GM21825 (cell line): ENCODE measurements around the gene LRRC34.

Experiments used
- ATAC-seq: cut with Tn5 transposase; IDR thresholded peaks from one replicate; pipeline ENCODE4 v1.9.1; 2021; ENCODE audit warnings: mild to moderate bottlenecking, moderate library complexity; ENCODE audit not compliant: unreplicated experiment

Gene LRRC34

DNA sequence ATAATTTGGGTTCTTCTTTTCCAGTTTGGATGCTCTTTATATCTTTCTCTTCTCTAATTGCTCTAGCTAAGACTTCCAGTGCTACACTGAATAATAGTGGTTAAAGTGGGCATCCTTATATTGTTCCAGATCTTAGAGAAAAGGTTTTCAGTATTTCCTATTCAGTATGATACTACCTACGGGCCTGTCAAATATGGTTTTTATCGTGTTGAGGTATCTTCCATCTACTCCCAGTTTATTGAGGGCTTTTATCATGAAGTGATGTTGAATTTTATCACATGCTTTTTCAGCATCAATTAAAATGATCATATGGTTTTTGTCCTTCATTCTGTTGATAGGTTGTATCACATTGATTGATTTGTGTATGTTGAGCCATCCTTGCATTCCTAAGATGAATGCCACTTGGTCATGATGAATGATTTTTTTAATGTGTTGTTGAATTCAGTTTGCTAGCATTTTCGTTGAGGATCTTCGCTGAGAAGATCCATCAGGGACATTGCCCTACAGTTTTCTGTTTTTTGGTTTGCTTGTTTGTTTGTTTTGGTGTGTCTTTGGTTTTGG is 3.0 kb upstream of the LRRC34 start:
- ATAC-seq, result no peak

GRCh38 chr3:169813757-169814517 is 1.2 kb upstream of the LRRC34 start:
- ATAC-seq, result peak; percentile 82

DNA sequence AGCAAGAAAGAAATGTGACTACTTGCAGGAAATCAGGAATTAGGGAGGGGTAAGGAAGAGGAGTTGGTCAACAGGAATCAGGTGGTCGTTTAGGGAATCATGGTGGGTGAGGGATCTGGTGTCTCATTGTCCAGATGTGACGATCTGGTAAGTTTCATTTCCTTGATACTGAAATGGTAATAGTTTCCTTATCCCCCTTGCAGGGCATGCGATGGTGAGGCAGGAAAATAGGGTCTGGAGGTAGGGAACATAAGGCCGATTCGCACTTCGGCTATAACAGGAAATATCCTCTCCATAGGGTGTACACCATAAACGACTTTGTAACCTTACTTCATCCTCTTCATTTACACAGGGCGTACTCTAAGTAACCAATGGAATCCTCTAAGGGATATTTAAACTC is 574 bp upstream of the LRRC34 start:
- ATAC-seq, result no peak

DNA sequence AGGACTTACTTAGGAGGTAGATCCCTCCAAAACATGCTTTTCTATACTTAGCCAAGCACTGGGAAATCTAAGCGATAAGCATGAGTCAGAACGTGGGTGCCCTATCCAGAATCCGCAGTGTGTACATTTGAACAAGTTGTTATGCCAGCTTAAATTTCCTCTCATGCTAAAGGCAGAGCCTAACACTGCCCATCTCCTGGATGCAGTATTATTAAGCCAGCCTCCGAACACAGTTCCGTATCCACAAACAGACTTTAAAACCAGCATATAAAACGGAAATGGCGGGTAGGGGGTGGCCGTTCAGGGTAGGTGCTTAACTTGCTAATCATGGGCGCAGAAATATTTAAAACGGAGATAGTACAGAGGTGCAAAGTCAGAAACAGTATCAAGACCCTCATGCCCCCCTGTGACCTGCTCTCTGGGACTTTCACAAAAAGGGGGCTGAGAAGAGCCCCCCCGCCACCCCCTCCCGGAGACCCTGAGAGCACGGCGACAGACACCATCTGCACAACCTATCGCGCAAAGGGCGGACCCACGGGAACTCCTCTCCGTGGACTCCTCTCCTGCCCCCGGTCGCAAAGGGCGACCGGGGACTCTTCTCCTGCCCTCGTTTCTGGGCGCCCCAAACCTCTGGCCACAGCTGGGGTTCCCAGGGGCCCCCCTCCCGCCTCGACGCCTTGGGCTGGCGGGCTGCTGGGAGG is 923 bp downstream of the LRRC34 start:
- peak; percentile 19 for ATAC-seq

- no peak for ATAC-seq
Observed at GRCh38 chr3:169809230-169809795, 3.4 kb downstream of the LRRC34 start.

DNA sequence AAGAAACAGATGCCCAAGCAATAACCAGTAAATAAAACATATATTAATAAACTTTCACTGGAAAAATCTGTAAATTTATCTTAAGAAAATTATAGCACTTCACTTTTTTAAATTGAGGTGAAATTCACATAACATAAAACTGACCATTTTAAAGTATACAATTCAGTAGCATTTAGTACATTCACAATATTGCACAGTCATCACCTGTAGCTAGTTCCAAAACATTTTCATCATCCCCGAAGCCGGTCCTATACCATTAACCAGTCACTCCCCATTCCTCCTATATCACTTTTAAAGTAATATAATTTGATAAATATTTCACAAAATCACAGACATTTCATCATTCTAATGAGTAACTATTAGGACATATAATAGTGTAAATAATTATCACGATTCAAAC is 8.0 kb downstream of the LRRC34 start:
- ATAC-seq, result no peak

- ATAC-seq, result no peak
Observed at GRCh38 chr3:169792359-169792758, 20.3 kb downstream of the LRRC34 start.

DNA sequence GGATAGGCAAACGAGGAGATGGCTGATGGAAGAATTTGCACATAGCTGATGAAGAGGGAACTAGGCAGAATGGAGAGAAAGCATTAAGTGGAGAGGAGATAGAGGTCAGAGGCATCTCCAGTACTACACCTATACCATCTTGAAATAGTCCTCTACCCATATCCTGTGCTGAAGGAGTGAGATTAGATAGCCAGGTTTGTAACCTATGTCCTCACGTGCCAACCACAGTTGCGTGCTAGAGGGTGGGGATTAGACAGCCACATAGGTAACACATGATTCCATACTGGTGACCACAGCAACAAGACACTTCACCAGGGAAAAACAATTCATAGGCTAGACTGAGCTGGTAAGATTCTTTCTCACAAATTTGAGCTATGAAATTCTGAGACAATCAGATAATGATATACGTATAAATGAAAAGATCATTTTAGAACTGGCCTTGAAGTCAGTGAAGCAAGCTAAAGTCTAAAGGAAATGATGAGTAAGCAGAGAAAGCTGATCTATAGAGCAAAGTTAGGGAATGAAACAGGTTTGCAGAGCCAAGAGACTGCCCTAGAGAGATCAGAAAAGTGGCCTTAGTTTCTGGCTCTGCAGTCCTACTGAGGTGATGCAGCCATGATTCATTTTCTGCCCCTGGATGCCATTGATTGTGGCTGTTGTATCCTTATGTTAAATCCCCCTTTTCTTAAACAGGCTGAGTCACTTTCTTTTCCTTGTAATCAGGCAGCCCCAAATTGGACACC is 21.8 kb downstream of the LRRC34 start:
- no peak for ATAC-seq

GRCh38 chr3:169790219-169790618 is 22.5 kb downstream of the LRRC34 start:
- no peak for ATAC-seq

DNA sequence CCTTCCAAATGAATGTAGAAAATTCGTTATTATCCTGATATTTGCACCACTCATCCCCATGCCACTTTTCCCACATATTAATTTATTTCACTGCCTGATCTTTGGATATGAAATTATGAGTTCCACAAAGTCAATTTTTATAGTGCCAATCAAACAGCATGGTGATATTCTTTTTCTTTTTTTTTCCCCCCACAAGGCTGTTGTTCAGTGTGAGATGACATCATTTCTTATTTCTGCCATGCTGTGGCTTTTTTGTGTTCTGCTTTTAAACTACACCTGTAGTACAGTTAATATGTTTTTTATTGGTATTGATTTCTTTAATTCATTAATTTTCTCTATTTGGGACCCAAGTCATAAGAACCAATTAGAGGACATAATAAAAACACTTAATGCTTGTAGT is 24.9 kb downstream of the LRRC34 start:
- ATAC-seq, result no peak

DNA sequence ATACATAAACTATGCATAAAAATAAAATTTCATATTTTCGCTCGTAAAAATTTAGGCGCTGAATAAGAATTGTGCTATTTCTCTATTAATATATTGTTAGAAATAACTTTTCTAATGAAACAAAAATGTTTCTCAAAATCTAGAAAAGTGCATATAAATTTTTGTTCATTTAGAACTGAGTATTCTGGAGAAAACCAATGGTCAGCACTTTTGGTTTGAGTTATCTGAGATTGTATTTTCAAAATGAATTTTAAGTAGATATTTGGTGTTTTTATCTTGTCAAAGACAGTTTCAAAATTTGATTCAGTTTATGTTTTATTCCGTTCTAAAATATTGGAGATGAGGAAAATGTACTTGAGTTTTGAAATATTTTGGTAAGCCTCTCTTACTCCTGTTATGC is 25.6 kb downstream of the LRRC34 start:
- no peak for ATAC-seq

- no peak for ATAC-seq
Observed at GRCh38 chr3:169781209-169781855, 31.4 kb downstream of the LRRC34 start.

DNA sequence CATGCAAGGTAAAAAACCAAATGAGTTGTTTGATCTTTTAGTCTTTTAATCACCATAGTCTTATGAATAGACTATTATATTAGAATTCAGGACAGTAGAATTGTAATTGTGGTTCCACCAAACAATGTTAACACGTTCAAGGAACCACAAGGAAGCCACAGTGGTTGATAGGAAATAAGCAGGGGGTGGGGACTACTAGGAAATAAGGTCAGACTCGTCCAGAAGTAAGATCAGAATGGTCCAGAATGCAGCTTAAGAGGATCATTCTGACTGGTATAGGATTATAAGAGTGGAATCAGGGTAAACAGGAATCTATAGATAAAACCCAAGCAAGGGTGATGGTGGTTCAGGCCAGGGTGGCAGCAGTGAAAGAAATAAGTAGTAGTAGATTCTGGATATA is 32.0 kb downstream of the LRRC34 start:
- no peak for ATAC-seq

GRCh38 chr3:169777822-169778221 is 34.9 kb downstream of the LRRC34 start:
- no peak for ATAC-seq

DNA sequence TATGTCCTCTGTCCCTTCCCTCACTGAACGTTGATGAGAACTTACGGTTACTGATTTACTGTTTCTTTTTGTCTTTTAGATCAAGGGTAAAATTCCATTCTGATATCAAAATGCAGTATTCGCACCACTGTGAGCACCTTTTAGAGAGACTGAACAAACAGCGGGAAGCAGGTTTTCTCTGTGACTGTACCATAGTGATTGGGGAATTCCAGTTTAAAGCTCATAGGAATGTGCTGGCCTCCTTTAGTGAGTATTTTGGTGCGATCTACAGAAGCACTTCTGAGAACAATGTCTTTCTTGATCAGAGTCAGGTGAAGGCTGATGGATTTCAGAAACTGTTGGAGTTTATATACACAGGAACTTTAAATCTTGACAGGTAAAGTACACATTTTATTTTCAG is 38.5 kb downstream of the LRRC34 start:
- ATAC-seq, result no peak

DNA sequence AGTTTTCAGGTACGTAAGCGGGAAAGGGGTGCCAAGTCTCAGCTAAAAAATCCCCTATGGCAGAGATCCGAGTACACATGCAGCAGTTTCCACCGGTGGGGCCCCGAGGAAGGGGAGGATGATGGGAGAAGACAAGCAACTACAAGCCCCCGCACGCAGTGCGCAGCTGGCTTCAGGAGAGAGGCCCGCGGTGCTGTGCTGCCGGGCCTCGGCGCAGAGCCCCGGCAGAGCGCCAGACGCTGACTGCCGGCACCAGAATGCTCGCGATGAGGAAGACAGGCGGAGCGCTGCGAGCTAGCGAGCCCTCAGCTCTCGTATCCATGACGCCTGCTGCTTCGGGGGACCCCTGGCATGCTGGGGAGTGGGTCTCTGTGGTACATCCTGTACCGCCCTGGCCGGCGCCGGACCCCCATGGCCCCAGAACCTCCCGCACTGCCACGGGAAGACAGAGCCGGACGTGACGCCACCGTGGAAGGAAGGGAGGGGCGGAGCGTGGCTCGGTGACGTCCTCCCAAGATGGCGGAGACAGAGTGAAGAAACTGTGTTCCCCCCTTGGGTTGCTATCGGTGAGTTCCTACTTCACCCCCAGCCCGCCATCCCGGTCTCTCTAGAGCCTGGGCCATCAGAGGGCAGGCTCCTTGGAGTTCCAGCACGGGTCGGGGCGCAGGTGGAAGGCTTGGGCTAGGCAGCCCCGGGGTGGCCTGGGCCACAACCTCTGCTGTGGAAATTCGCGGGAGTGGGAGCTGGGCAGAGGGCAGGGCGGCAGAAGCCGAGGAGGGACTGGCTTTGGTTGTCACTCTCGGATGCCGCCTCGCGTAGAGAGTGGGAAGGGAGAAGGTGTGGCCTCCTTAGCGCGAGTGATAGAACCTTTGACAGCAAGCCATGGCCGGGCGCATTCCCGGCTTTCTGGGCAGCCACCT is 39.5 kb downstream of the LRRC34 start, which contains the start of gene MYNN:
TSS of gene MYNN (plus strand) at position 500 of the 920 bp plus-strand sequence. CDS start 900 bp downstream, outside the sequence.
- peak; percentile 84 for ATAC-seq

GRCh38 chr3:169772305-169772896 is 40.3 kb downstream of the LRRC34 start:
- ATAC-seq, result peak; percentile 24

DNA sequence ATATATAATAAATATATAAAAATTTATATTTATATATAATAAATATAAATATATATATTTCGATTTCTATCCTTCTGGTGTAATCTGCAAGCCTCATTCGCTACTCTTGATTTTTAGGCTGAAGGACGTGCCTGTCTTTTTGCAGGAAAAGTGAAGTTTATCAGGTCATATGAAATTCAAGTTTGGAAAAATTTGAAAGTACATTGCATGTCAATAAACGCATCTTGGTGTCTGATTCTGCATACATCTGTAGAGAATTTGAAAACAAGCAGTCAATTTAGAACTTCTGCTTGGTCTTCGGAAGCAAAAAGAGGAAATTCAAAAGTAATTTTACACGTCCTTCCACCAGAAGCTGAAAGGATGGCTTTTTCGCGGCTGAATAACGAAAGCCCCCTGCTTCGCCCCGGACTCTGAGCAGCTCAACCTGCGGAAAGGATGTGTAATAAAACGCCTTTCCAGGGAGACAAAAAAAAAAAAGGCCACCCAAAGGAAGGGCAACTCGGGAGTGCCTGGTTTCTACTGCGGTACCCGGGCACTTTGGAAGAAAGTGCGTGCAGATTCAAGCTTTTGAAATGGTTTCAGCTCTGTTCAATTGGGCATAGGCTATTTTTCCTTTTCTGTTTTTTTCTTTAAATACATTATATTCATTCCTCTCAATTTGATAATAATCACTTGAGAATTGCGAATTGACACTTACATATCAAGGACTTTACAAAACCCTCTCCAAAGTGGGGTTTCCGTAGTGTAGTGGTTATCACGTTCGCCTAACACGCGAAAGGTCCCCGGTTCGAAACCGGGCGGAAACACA is 41.0 kb downstream of the LRRC34 start:
- ATAC-seq, result no peak
